ENCODE measurements around the gene MCRS1. TPM values are rescaled to one million over a fixed set of nuclear protein-coding genes. Genes with fewer than 3 reads are reported as not detected.
"Not testable (repeated sequence)": the region's sequence is repeated elsewhere in the genome, so short reads cannot be mapped to it uniquely, and the experiment has no call there.

Gene MCRS1
- 69.8 TPM for polyA plus RNA-seq (2013, experiment 1 of 2)
- 68.8 TPM for polyA plus RNA-seq (2013, experiment 2 of 2)

GRCh38 chr12:49567611-49568441 lies at the start of gene MCRS1:
MCRS1 (minus strand) TSS chr12:49568142; CDS start chr12:49566731, 1,411 bp downstream.
- peaks cover 21% of the 10 kb centered on the region for H3K79me1 ChIP-seq (ENCODE audit: low read length)
- peak within 1 kb of the TSS; percentile 76 for H3K23ac ChIP-seq (ENCODE audit: low read length)
- H3K4me1 ChIP-seq (ENCODE audit: control insufficient read depth, low read depth, low read length), result peaks cover 4% of the 10 kb centered on the region
- H2BK5ac ChIP-seq (ENCODE audit: low read length), result peak within 1 kb of the TSS; percentile 85
- peak within 1 kb of the TSS; percentile 100 for H3K56ac ChIP-seq (ENCODE audit: low read length)
- H2AK5ac ChIP-seq (ENCODE audit: low read length), result peak within 1 kb of the TSS; percentile 89
- peak within 1 kb of the TSS; percentile 100 for H3K9ac ChIP-seq (ENCODE audit: low read length)
- peak within 1 kb of the TSS; percentile 98 for H3K4me2 ChIP-seq (ENCODE audit: low read length)
- peak within 1 kb of the TSS; percentile 47 for H3K27ac ChIP-seq (ENCODE audit: low read depth, low read length)
- DNase-seq, result peak; percentile 95
- H3K36me3 ChIP-seq (ENCODE audit: control insufficient read depth, insufficient read depth, low read length), result no peaks in the 10 kb centered on the region
- no peak within 1 kb of the TSS for H3K4ac ChIP-seq (ENCODE audit: low read depth, low read length)
- H4K5ac ChIP-seq (ENCODE audit: low read length), result peak within 1 kb of the TSS; percentile 79
- H3K27me3 ChIP-seq (ENCODE audit: insufficient read depth, low read length, poor library complexity), result no peaks in the 10 kb centered on the region
- no peak within 1 kb of the TSS for H2BK120ac ChIP-seq (ENCODE audit: low read depth, low read length)
- H3K4me3 ChIP-seq (ENCODE audit: low read length), result peak within 1 kb of the TSS; percentile 100
- H3K79me2 ChIP-seq (ENCODE audit: control insufficient read depth, insufficient read depth, low read length), result peaks cover 13% of the 10 kb centered on the region
- WGBS (ENCODE audit: extremely low coverage, insufficient coverage, low lambda C conversion rate), result no CpG with 5 or more reads among the region's 54 CpGs
- peak within 1 kb of the TSS; percentile 8 for H3K18ac ChIP-seq (ENCODE audit: low read length)
- no peak within 1 kb of the TSS for H2BK15ac ChIP-seq (replicated peaks; ENCODE audit: low read depth)
- peak within 1 kb of the TSS; percentile 68 for H4K8ac ChIP-seq (ENCODE audit: low read depth, low read length)

- no peak overlapping the region for H3K27ac ChIP-seq (ENCODE audit: low read depth, low read length)
- H3K79me1 ChIP-seq (ENCODE audit: low read length), result no peaks in the 10 kb centered on the region
- no peak overlapping the region for H3K4me2 ChIP-seq (ENCODE audit: low read length)
- H2BK15ac ChIP-seq (replicated peaks; ENCODE audit: low read depth), result no peak overlapping the region
- H3K4me3 ChIP-seq (ENCODE audit: low read length), result no peak overlapping the region
- H3K18ac ChIP-seq (ENCODE audit: low read length), result no peak overlapping the region
- no peaks in the 10 kb centered on the region for H3K79me2 ChIP-seq (ENCODE audit: control insufficient read depth, insufficient read depth, low read length)
- no peaks in the 10 kb centered on the region for H3K4me1 ChIP-seq (ENCODE audit: control insufficient read depth, low read depth, low read length)
- no peak overlapping the region for H2BK120ac ChIP-seq (ENCODE audit: low read depth, low read length)
- H4K5ac ChIP-seq (ENCODE audit: low read length), result no peak overlapping the region
- no peak overlapping the region for H3K9ac ChIP-seq (ENCODE audit: low read length)
- H3K56ac ChIP-seq (ENCODE audit: low read length), result no peak overlapping the region
- H2BK5ac ChIP-seq (ENCODE audit: low read length), result no peak overlapping the region
- H2AK5ac ChIP-seq (ENCODE audit: low read length), result no peak overlapping the region
- H3K23ac ChIP-seq (ENCODE audit: low read length), result no peak overlapping the region
- no peak overlapping the region for H3K4ac ChIP-seq (ENCODE audit: low read depth, low read length)
- H4K8ac ChIP-seq (ENCODE audit: low read depth, low read length), result no peak overlapping the region
- no peak for DNase-seq
- no peaks in the 10 kb centered on the region for H3K27me3 ChIP-seq (ENCODE audit: insufficient read depth, low read length, poor library complexity)
- no peaks in the 10 kb centered on the region for H3K36me3 ChIP-seq (ENCODE audit: control insufficient read depth, insufficient read depth, low read length)
- WGBS (ENCODE audit: extremely low coverage, insufficient coverage, low lambda C conversion rate), result no CpG with 5 or more reads among the region's 5 CpGs
Measured at GRCh38 chr12:49616533-49617219, 48.7 kb upstream of the MCRS1 start.

DNA sequence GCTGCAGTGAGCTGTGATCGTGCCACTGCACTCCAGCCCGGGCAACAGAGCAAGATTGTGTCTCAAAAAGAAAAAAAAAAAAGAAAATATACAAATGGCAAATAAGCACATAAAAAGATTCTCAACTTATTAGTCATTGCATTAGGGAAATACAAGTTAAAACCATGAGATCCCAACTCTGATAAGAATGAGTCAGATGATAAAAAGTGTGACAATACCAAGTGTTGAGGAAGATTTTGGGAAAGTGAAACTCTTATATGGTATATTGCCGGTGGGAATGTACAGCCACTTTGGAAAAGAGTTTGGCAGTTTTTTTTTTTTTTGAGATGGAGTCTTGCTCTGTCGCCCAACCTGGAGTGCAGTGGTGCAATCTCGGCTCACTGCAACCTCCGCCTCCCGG lies 47.8 kb upstream of the MCRS1 start:
- H3K27ac ChIP-seq (ENCODE audit: low read depth, low read length), result no peak overlapping the region
- H3K56ac ChIP-seq (ENCODE audit: low read length), result no peak overlapping the region
- no peak overlapping the region for H3K9ac ChIP-seq (ENCODE audit: low read length)
- H3K27me3 ChIP-seq (ENCODE audit: insufficient read depth, low read length, poor library complexity), result no peaks in the 10 kb centered on the region
- H4K5ac ChIP-seq (ENCODE audit: low read length), result no peak overlapping the region
- no peaks in the 10 kb centered on the region for H3K4me1 ChIP-seq (ENCODE audit: control insufficient read depth, low read depth, low read length)
- no peak overlapping the region for H2BK120ac ChIP-seq (ENCODE audit: low read depth, low read length)
- H4K8ac ChIP-seq (ENCODE audit: low read depth, low read length), result no peak overlapping the region
- no CpG with 5 or more reads among the region's 7 CpGs for WGBS (ENCODE audit: extremely low coverage, insufficient coverage, low lambda C conversion rate)
- no peak overlapping the region for H2AK5ac ChIP-seq (ENCODE audit: low read length)
- H3K4me3 ChIP-seq (ENCODE audit: low read length), result no peak overlapping the region
- H3K79me2 ChIP-seq (ENCODE audit: control insufficient read depth, insufficient read depth, low read length), result no peaks in the 10 kb centered on the region
- H3K4me2 ChIP-seq (ENCODE audit: low read length), result no peak overlapping the region
- no peak overlapping the region for H2BK15ac ChIP-seq (replicated peaks; ENCODE audit: low read depth)
- H3K36me3 ChIP-seq (ENCODE audit: control insufficient read depth, insufficient read depth, low read length), result no peaks in the 10 kb centered on the region
- no peak overlapping the region for H3K4ac ChIP-seq (ENCODE audit: low read depth, low read length)
- no peaks in the 10 kb centered on the region for H3K79me1 ChIP-seq (ENCODE audit: low read length)
- no peak for DNase-seq
- no peak overlapping the region for H3K18ac ChIP-seq (ENCODE audit: low read length)
- no peak overlapping the region for H3K23ac ChIP-seq (ENCODE audit: low read length)
- H2BK5ac ChIP-seq (ENCODE audit: low read length), result no peak overlapping the region

- H3K23ac ChIP-seq (ENCODE audit: low read length), result no peak overlapping the region
- H4K8ac ChIP-seq (ENCODE audit: low read depth, low read length), result no peak overlapping the region
- no peak overlapping the region for H2BK5ac ChIP-seq (ENCODE audit: low read length)
- no peaks in the 10 kb centered on the region for H3K36me3 ChIP-seq (ENCODE audit: control insufficient read depth, insufficient read depth, low read length)
- H4K5ac ChIP-seq (ENCODE audit: low read length), result no peak overlapping the region
- no peak overlapping the region for H3K4ac ChIP-seq (ENCODE audit: low read depth, low read length)
- no peaks in the 10 kb centered on the region for H3K27me3 ChIP-seq (ENCODE audit: insufficient read depth, low read length, poor library complexity)
- H3K79me1 ChIP-seq (ENCODE audit: low read length), result no peaks in the 10 kb centered on the region
- no peaks in the 10 kb centered on the region for H3K4me1 ChIP-seq (ENCODE audit: control insufficient read depth, low read depth, low read length)
- H3K79me2 ChIP-seq (ENCODE audit: control insufficient read depth, insufficient read depth, low read length), result no peaks in the 10 kb centered on the region
- no peak overlapping the region for H3K56ac ChIP-seq (ENCODE audit: low read length)
- no peak overlapping the region for H3K27ac ChIP-seq (ENCODE audit: low read depth, low read length)
- no peak overlapping the region for H2BK15ac ChIP-seq (replicated peaks; ENCODE audit: low read depth)
- no peak overlapping the region for H3K18ac ChIP-seq (ENCODE audit: low read length)
- H3K9ac ChIP-seq (ENCODE audit: low read length), result no peak overlapping the region
- H3K4me2 ChIP-seq (ENCODE audit: low read length), result no peak overlapping the region
- no peak overlapping the region for H3K4me3 ChIP-seq (ENCODE audit: low read length)
- no peak overlapping the region for H2AK5ac ChIP-seq (ENCODE audit: low read length)
- no peak overlapping the region for H2BK120ac ChIP-seq (ENCODE audit: low read depth, low read length)
- no peak for DNase-seq
Measured at GRCh38 chr12:49612210-49612609, 44.3 kb upstream of the MCRS1 start.

DNA sequence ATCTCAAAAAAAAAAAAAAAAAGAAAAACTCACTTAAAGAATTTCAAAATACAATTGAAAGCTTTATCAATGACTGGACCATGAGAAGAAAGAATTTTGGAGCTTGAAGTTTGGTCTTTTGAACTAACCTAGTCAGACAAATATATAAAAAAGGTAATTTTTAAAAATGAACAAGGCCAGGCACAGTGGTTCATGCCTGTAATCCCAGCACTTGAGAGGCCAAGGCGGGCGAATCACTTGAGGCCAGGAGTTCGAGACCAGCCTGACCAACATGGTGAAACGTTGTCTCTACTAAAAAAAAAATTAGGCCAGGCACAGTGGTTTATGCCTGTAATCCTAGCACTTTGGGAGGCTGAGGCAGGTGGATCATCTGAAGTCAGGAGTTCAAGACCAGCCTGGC lies 42.8 kb upstream of the MCRS1 start:
- not testable (repeated sequence) for H2BK15ac ChIP-seq (replicated peaks; ENCODE audit: low read depth); H3K4me1 ChIP-seq (ENCODE audit: control insufficient read depth, low read depth, low read length); H3K27me3 ChIP-seq (ENCODE audit: insufficient read depth, low read length, poor library complexity); H4K5ac ChIP-seq (ENCODE audit: low read length); H3K18ac ChIP-seq (ENCODE audit: low read length); H3K79me2 ChIP-seq (ENCODE audit: control insufficient read depth, insufficient read depth, low read length); H4K8ac ChIP-seq (ENCODE audit: low read depth, low read length); H3K9ac ChIP-seq (ENCODE audit: low read length); H3K36me3 ChIP-seq (ENCODE audit: control insufficient read depth, insufficient read depth, low read length); H3K23ac ChIP-seq (ENCODE audit: low read length); H2BK5ac ChIP-seq (ENCODE audit: low read length); H3K27ac ChIP-seq (ENCODE audit: low read depth, low read length); H2AK5ac ChIP-seq (ENCODE audit: low read length); H2BK120ac ChIP-seq (ENCODE audit: low read depth, low read length); H3K4me2 ChIP-seq (ENCODE audit: low read length); H3K56ac ChIP-seq (ENCODE audit: low read length); H3K79me1 ChIP-seq (ENCODE audit: low read length); H3K4me3 ChIP-seq (ENCODE audit: low read length); DNase-seq; H3K4ac ChIP-seq (ENCODE audit: low read depth, low read length)
- WGBS (ENCODE audit: extremely low coverage, insufficient coverage, low lambda C conversion rate), result no CpG with 5 or more reads among the region's 4 CpGs

Data from mesendoderm (in vitro differentiated cells).